Astrocyte (in vitro differentiated cells and primary cell): Measurements from ENCODE around the gene TNRC18.

ENCODE experiments used
- EZH2 ChIP-seq: IDR thresholded peaks from 2 replicates; pipeline ENCODE4 v1.6.1; 2012; ENCODE audit warnings: mild to moderate bottlenecking, low read length, inconsistent platforms; ENCODE audit not compliant: insufficient read depth
- TF ChIP-seq, protein P1 (sequence below): IDR thresholded peaks from 2 replicates; pipeline ENCODE4 v1.5.1; 2011; ENCODE audit warnings: low read depth, mild to moderate bottlenecking, inconsistent platforms, low read length, moderate library complexity; ENCODE audit not compliant: insufficient read depth

DNA sequence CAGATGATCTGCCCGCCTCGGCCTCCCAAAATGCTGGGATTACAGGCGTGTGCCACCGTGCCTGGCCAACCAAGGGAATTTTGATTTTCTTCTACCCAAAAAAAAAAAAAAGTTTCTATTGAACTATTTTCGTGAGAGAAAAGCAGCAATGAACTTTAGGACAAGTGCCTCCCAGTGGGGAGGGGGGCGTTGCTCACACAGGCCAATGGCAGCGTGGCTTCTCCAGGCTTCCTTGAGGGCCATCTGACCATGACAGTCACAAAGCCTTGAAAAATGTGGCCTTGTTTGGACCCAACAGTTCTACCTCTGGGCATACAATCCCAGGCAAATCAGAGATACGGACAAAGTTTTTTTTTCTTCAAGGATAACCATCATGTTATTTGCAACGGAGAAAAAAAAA lies 56.0 kb downstream of the TNRC18 start:
- TF ChIP-seq EZH2, result no peak
- TF ChIP-seq, protein P1, sequence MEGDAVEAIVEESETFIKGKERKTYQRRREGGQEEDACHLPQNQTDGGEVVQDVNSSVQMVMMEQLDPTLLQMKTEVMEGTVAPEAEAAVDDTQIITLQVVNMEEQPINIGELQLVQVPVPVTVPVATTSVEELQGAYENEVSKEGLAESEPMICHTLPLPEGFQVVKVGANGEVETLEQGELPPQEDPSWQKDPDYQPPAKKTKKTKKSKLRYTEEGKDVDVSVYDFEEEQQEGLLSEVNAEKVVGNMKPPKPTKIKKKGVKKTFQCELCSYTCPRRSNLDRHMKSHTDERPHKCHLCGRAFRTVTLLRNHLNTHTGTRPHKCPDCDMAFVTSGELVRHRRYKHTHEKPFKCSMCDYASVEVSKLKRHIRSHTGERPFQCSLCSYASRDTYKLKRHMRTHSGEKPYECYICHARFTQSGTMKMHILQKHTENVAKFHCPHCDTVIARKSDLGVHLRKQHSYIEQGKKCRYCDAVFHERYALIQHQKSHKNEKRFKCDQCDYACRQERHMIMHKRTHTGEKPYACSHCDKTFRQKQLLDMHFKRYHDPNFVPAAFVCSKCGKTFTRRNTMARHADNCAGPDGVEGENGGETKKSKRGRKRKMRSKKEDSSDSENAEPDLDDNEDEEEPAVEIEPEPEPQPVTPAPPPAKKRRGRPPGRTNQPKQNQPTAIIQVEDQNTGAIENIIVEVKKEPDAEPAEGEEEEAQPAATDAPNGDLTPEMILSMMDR, result no peak
